HepG2 (cell line): Measurements from ENCODE around the gene FUBP3. TPM values are rescaled to one million over a fixed set of nuclear protein-coding genes. Genes with fewer than 3 reads are reported as not detected.

ENCODE experiments used
- AKAP8 ChIP-seq: sonication (generic); formaldehyde crosslinking; IDR thresholded peaks from 2 replicates; pipeline ENCODE4 v1.5.1; 2020; ENCODE audit warnings: mild to moderate bottlenecking, missing genetic modification reagents
- ASH2L ChIP-seq: fragments of 300-600, 200-600 bp; sonication (generic); IDR thresholded peaks from 2 replicates; pipeline ENCODE4 v1.7.0; 2017; ENCODE audit warnings: low read depth, mild to moderate bottlenecking, moderate library complexity, mixed read lengths, low read length; ENCODE audit not compliant: insufficient read length
- CC2D1A ChIP-seq: sonication (generic); formaldehyde crosslinking; IDR thresholded peaks from 2 replicates; pipeline ENCODE4 v1.8.1; 2023; ENCODE audit warnings: mild to moderate bottlenecking, missing genetic modification reagents
- IRX3 ChIP-seq: sonication (generic); formaldehyde crosslinking; IDR thresholded peaks from 2 replicates; pipeline ENCODE4 v1.8.1; 2023; ENCODE audit warnings: mild to moderate bottlenecking, low read depth, missing genetic modification reagents, borderline replicate concordance
- KAT8 ChIP-seq: IDR thresholded peaks from 2 replicates; pipeline ENCODE4 v1.6.1; 2016; ENCODE audit warnings: missing genetic modification reagents, missing compliant biosample characterization
- NFKBIZ ChIP-seq: IDR thresholded peaks from 2 replicates; pipeline ENCODE4 v1.6.1; 2018; ENCODE audit warnings: missing genetic modification reagents, missing compliant biosample characterization
- ONECUT2 ChIP-seq: sonication (generic); formaldehyde crosslinking; IDR thresholded peaks from 2 replicates; pipeline ENCODE4 v1.4.0; 2020; ENCODE audit warnings: missing genetic modification reagents
- RBAK ChIP-seq: sonication (generic); formaldehyde crosslinking; IDR thresholded peaks from 2 replicates; pipeline ENCODE4 v1.5.1; 2020; ENCODE audit warnings: mild to moderate bottlenecking, missing genetic modification reagents
- RBM39 ChIP-seq: fragments of 200-400 bp; formaldehyde crosslinking; IDR thresholded peaks from one replicate; pipeline ENCODE4 v1.6.1; 2018; ENCODE audit warnings: antibody characterized with exemption, mild to moderate bottlenecking, low read depth, low read length; ENCODE audit not compliant: poor library complexity, severe bottlenecking
- SMAD1 ChIP-seq: sonication (generic); formaldehyde crosslinking; IDR thresholded peaks from 2 replicates; pipeline ENCODE4 v1.4.0; 2020; ENCODE audit warnings: missing genetic modification reagents, low read depth, mild to moderate bottlenecking, borderline replicate concordance
- SNAI1 ChIP-seq: sonication (generic); formaldehyde crosslinking; IDR thresholded peaks from 2 replicates; pipeline ENCODE4 v1.5.0; 2020; ENCODE audit warnings: mild to moderate bottlenecking, missing genetic modification reagents, borderline replicate concordance
- SOX6 ChIP-seq, 2 experiments: fragments of 450-650 bp in 1 of 2; sonication (generic) in 1 of 2; formaldehyde crosslinking in 1 of 2; IDR thresholded peaks; 2 replicates each; pipeline versions ENCODE4 v1.4.0 to v1.6.1; 2017 to 2020; ENCODE audit warnings: antibody characterized with exemption in 1 of 2, mild to moderate bottlenecking in 1 of 2, missing genetic modification reagents in 1 of 2
- TARDBP ChIP-seq: sonication (generic); formaldehyde crosslinking; IDR thresholded peaks from 2 replicates; pipeline ENCODE4 v1.8.0; 2022; ENCODE audit warnings: mild to moderate bottlenecking, missing genetic modification reagents
- ZBTB3 ChIP-seq: sonication (generic); formaldehyde crosslinking; IDR thresholded peaks from 2 replicates; pipeline ENCODE4 v1.4.0; 2020; ENCODE audit warnings: low read depth, mild to moderate bottlenecking, moderate library complexity, missing genetic modification reagents, borderline replicate concordance
- ZNF30 ChIP-seq: sonication (generic); formaldehyde crosslinking; IDR thresholded peaks from 2 replicates; pipeline ENCODE4 v1.5.0; 2020; ENCODE audit warnings: mild to moderate bottlenecking, missing genetic modification reagents
- ZNF589 ChIP-seq: sonication (generic); formaldehyde crosslinking; conservative IDR thresholded peaks from 2 replicates; pipeline ENCODE4 v1.8.0; 2022; ENCODE audit warnings: mild to moderate bottlenecking, moderate library complexity, missing genetic modification reagents
- ZNF652 ChIP-seq: IDR thresholded peaks from 2 replicates; pipeline ENCODE4 v1.6.1; 2016; ENCODE audit warnings: low read depth, borderline replicate concordance
- ZNF670 ChIP-seq: sonication (generic); formaldehyde crosslinking; IDR thresholded peaks from 2 replicates; pipeline ENCODE4 v1.8.0; 2022; ENCODE audit warnings: mild to moderate bottlenecking, missing genetic modification reagents, borderline replicate concordance
- ZNF710 ChIP-seq: sonication (generic); formaldehyde crosslinking; IDR thresholded peaks from 2 replicates; pipeline ENCODE4 v1.5.0; 2020; ENCODE audit warnings: mild to moderate bottlenecking, missing genetic modification reagents, borderline replicate concordance
- ZNF878 ChIP-seq: sonication (generic); formaldehyde crosslinking; IDR thresholded peaks from 2 replicates; pipeline ENCODE4 v1.8.1; 2023; ENCODE audit warnings: mild to moderate bottlenecking, missing genetic modification reagents, moderate library complexity
- ZSCAN5A ChIP-seq: sonication (generic); formaldehyde crosslinking; IDR thresholded peaks from 2 replicates; pipeline ENCODE4 v1.8.0; 2022; ENCODE audit warnings: mild to moderate bottlenecking, missing genetic modification reagents, borderline replicate concordance
- polyA plus RNA-seq, 8 experiments: library from polyadenylated mRNA; depleted of rRNA in 3 of 8; stranded (reverse) in 7 of 8; unstranded in 1 of 8; fragments of >200 nt; fragmentation: Illumina TruSeq in 4 of 8; extraction: Trizol in 4 of 8; gene quantifications; 2 replicates each; pipeline versions ENCODE4 v1.2.1 to v1.2.3, GENCODE V29; 2011 to 2016; ENCODE audit warnings: low read depth in 4 of 8, missing spikeins in 1 of 8, mixed read lengths in 1 of 8; ENCODE audit not compliant: insufficient read depth in 1 of 8
- total RNA-seq, 5 experiments: library from RNA; depleted of rRNA; stranded (reverse); fragments of >200 nt; fragmentation: Illumina TruSeq; extraction: Trizol; gene quantifications; 2 replicates each; pipeline ENCODE4 v1.2.3, GENCODE V29; 2016; ENCODE audit warnings: low read depth in 1 of 5
- TF ChIP-seq, protein P1 (sequence below): sonication (generic); formaldehyde crosslinking; IDR thresholded peaks from 2 replicates; pipeline ENCODE4 v1.8.1; 2023; ENCODE audit warnings: mild to moderate bottlenecking, moderate library complexity, missing genetic modification reagents
- TF ChIP-seq, protein P2 (sequence below): sonication (generic); formaldehyde crosslinking; IDR thresholded peaks from 2 replicates; pipeline ENCODE4 v1.5.0; 2020; ENCODE audit warnings: mild to moderate bottlenecking, missing genetic modification reagents

Gene FUBP3
- total and polyA plus RNA-seq, 2 of the 13 experiments (the other 11 are each of a cell fraction or from before 2014, with no cell fraction given) = 28.7 to 40.0 TPM

DNA sequence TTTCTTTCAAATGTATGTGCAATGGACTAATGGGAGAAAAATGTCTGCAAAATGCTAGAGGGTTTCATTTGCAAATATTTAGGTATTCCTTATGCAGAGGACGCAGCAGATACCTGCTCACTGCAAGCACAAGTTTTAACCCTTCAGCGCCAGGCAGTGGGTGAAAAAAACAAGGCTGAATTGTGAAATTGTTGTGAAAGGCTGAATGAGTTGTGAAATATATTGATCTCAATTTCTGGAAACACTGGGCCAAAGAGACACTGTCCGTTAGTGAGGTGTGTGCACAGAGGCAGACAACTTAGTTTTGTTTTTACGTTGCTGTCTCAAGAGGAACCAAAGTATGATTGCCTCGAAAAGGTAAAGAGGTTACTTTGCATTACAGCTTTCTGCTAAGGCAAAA is 18.8 kb downstream of the FUBP3 start (continued):
- TF ChIP-seq, protein P1, sequence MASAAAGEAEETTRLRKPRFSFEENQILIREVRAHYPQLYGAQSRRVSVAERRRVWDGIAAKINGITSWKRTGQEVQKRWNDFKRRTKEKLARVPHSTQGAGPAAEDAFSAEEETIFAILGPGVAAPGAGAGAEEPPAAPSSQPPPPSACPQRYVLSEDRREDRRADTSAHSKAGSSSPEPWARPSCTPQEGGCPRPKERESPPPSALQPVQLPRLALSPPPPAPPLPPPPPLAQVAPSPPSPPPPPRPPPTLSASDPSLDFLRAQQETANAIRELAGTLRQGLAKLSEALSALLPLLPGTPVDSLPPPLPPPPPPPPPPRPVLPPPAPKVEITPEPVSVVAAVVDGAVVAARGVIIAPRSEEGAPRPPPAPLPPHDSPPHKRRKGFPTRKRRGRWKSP (CRISPR knock-in tag) = peak; percentile 64; the same call in 1 of the 2 replicates
- TF ChIP-seq TARDBP (CRISPR knock-in tag) (peak; percentile 62; the same call in 1 of the 2 replicates), ZNF710 (CRISPR knock-in tag) (peak; percentile 85), ASH2L (peak; percentile 53), SMAD1 (no peak), ONECUT2 (CRISPR knock-in tag) (peak; percentile 97), SOX6 (IDR thresholded peaks at IDR 0.05) (no peak), SOX6 (CRISPR knock-in tag; IDR thresholded peaks at IDR 0.05) (peak; percentile 90), ZSCAN5A (CRISPR knock-in tag) (peak; percentile 84; the same call in 1 of the 2 replicates), AKAP8 (CRISPR knock-in tag) (0 out of 2 replicates have a peak, but pooled peaks have one; percentile 45), RBAK (CRISPR knock-in tag) (no peak), ZNF878 (CRISPR knock-in tag) (no peak), ZNF652 (CRISPR knock-in tag) (peak; percentile 100), RBM39 (no peak), KAT8 (CRISPR knock-in tag) (peak; percentile 67; the same call in 1 of the 2 replicates), ZNF589 (CRISPR knock-in tag) (0 out of 2 replicates have a peak, but pooled peaks have one; percentile 70), ZNF30 (no peak), SNAI1 (CRISPR knock-in tag) (no peak), ZNF670 (CRISPR knock-in tag) (peak; percentile 74; the same call in 1 of the 2 replicates), NFKBIZ (peak; percentile 94), ZBTB3 (CRISPR knock-in tag) (peak; percentile 57; the same call in 1 of the 2 replicates), IRX3 (CRISPR knock-in tag) (peak; percentile 43; the same call in 1 of the 2 replicates), CC2D1A (no peak)
- TF ChIP-seq, protein P2, sequence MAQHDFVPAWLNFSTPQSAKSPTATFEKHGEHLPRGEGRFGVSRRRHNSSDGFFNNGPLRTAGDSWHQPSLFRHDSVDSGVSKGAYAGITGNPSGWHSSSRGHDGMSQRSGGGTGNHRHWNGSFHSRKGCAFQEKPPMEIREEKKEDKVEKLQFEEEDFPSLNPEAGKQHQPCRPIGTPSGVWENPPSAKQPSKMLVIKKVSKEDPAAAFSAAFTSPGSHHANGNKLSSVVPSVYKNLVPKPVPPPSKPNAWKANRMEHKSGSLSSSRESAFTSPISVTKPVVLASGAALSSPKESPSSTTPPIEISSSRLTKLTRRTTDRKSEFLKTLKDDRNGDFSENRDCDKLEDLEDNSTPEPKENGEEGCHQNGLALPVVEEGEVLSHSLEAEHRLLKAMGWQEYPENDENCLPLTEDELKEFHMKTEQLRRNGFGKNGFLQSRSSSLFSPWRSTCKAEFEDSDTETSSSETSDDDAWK (CRISPR knock-in tag) = no peak
